ENCODE data around the gene ELL2. TPM values are rescaled to one million over a fixed set of nuclear protein-coding genes. Genes with fewer than 3 reads are reported as not detected.
A peak's percentile ranks its signal among the peaks of the same experiment; 100 is the strongest.

Gene ELL2
- total and polyA plus RNA-seq, 2 of the 13 experiments (the other 11 are each of a cell fraction or from before 2014, with no cell fraction given) = 78.9 to 97.1 TPM

GRCh38 chr5:95862671-95863382 lies 98.8 kb downstream of the ELL2 start (continued):
- TF ChIP-seq ZNF142 (CRISPR knock-in tag; IDR thresholded peaks at IDR 0.05) = no peak
- TF ChIP-seq RNF2 (conservative IDR thresholded peaks at IDR 0.05; ENCODE audit: low read depth) = no peak
- no peak for TF ChIP-seq ZNF207 (IDR thresholded peaks at IDR 0.05; ENCODE audit: borderline replicate concordance)
- peak; percentile 89 for TF ChIP-seq FOXA3 (CRISPR knock-in tag; IDR thresholded peaks at IDR 0.05)
- no peak for TF ChIP-seq RARG (CRISPR knock-in tag; IDR thresholded peaks at IDR 0.05; ENCODE audit: low read depth)
- no peak for TF ChIP-seq KMT2B (CRISPR knock-in tag; IDR thresholded peaks at IDR 0.05)
- TF ChIP-seq TCF7 (IDR thresholded peaks at IDR 0.05; ENCODE audit: low read depth) = peak; percentile 79
- TF ChIP-seq ATF1 (CRISPR knock-in tag; IDR thresholded peaks at IDR 0.05) = peak; percentile 79
- TF ChIP-seq MYNN (CRISPR knock-in tag; IDR thresholded peaks at IDR 0.05; ENCODE audit: low read depth) = no peak
- no peak for TF ChIP-seq NPAS2 (CRISPR knock-in tag; IDR thresholded peaks at IDR 0.05; ENCODE audit: borderline replicate concordance)
- TF ChIP-seq TCF12 (IDR thresholded peaks at IDR 0.05) = no peak
- TF ChIP-seq TCF12 (CRISPR knock-in tag; IDR thresholded peaks at IDR 0.05) = peak; percentile 71; the same call in 1 of the 2 replicates
- TF ChIP-seq FOXP4 (CRISPR knock-in tag; IDR thresholded peaks at IDR 0.05) = peak; percentile 95
- peak; percentile 75 for TF ChIP-seq NR2F6 (IDR thresholded peaks at IDR 0.05)
- peak; percentile 88 for TF ChIP-seq NR2F6 (CRISPR knock-in tag; IDR thresholded peaks at IDR 0.05)
- no peak for TF ChIP-seq NAIF1 (CRISPR knock-in tag; IDR thresholded peaks at IDR 0.05; ENCODE audit: borderline replicate concordance)
- no peak for TF ChIP-seq NRL (CRISPR knock-in tag; IDR thresholded peaks at IDR 0.05; ENCODE audit: borderline replicate concordance)
- 0 out of 2 replicates have a peak, but pooled peaks have one; percentile 43 for TF ChIP-seq ZNF230 (CRISPR knock-in tag; IDR thresholded peaks at IDR 0.05)
- TF ChIP-seq SMAD9 (CRISPR knock-in tag; IDR thresholded peaks at IDR 0.05) = no peak
- no peak for TF ChIP-seq ZNF354B (CRISPR knock-in tag; IDR thresholded peaks at IDR 0.05)
- no peak for TF ChIP-seq PAX8 (CRISPR knock-in tag; IDR thresholded peaks at IDR 0.05; ENCODE audit: borderline replicate concordance)
- TF ChIP-seq KLF13 (CRISPR knock-in tag; IDR thresholded peaks at IDR 0.05) = no peak
- 0 out of 2 replicates have a peak, but pooled peaks have one; percentile 27 for TF ChIP-seq SMYD3 (CRISPR knock-in tag; IDR thresholded peaks at IDR 0.05)
- no peak for TF ChIP-seq CAMTA2 (CRISPR knock-in tag; IDR thresholded peaks at IDR 0.05; ENCODE audit: borderline replicate concordance)
- TF ChIP-seq RFX1 (IDR thresholded peaks at IDR 0.05) = no peak
- TF ChIP-seq HIVEP1 (CRISPR knock-in tag; IDR thresholded peaks at IDR 0.05) = no peak; the same call in 1 of the 2 replicates

Data from HepG2 (cell line).